ENCODE measurements around the gene WNT2B. TPM values are rescaled to one million over a fixed set of nuclear protein-coding genes. Genes with fewer than 3 reads are reported as not detected.

WNT2B gene
- polyA plus RNA-seq, 1 of the 3 experiments (the other 2 are of a cell fraction): 4.3 TPM

DNA sequence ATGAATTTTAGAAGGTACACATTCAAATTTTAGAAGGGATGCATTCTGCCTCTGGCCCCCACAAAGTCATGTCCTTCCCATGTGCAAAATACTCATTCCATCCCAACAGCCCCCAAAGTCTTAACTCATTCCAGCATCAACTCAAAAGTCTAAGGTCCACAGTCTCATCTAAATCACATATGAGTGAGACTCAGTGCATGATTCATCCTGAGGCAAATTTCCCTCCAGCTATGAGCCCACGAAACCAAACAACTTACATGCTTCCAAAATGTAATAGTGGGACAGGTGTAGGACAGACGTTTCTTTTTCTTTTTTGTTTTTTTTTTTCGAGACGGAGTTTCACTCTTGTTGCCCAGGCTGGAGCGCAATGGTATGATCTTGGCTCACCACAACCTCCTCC is 12.5 kb upstream of the WNT2B start:
- no peak overlapping the region for H3K4me2 ChIP-seq
- no peaks in the 10 kb centered on the region for H3K9me3 ChIP-seq
- H3K4me1 ChIP-seq (ENCODE audit: control insufficient read depth in 1 of 2, insufficient read depth in 2 of 2, low read depth in 1 of 2, low read length in 1 of 2): no peaks in the 10 kb centered on the region
- DNase-seq: no peak
- no peak overlapping the region for H3K27ac ChIP-seq (ENCODE audit: low read depth in 2 of 2, low read length in 1 of 2)
- no peak overlapping the region for H3K9ac ChIP-seq
- 74% methylated on average over 5 of the region's 5 CpGs for WGBS (ENCODE audit: low lambda C conversion rate)
- H3K9me2 ChIP-seq: no peaks in the 10 kb centered on the region
- no peak overlapping the region for H3K4me3 ChIP-seq (ENCODE audit: low read depth in 2 of 2, low read length in 1 of 2)
- no peaks in the 10 kb centered on the region for H3K27me3 ChIP-seq (ENCODE audit: insufficient read depth)
- no peaks in the 10 kb centered on the region for H4K20me1 ChIP-seq (ENCODE audit: insufficient read depth)
- H3K36me3 ChIP-seq (replicated peaks in 1 of 2; ENCODE audit: control insufficient read depth in 1 of 2, insufficient read depth in 2 of 2, low read length in 1 of 2): no peaks in the 10 kb centered on the region
- no peaks in the 10 kb centered on the region for H3F3A ChIP-seq (replicated peaks; ENCODE audit: insufficient read depth)
- no peak overlapping the region for H2AFZ ChIP-seq (ENCODE audit: low read depth)
- POLR2A ChIA-PET: no interaction called here
- no peaks in the 10 kb centered on the region for H3K79me2 ChIP-seq (ENCODE audit: insufficient read depth)
- CTCF ChIA-PET: interaction anchor here (1.1 kb wide), 1 partner anchor 8 kb away, joined by 3 read pairs; no protein-coding TSS in a partner anchor
- peak; percentile 23; the same call in 1 of the 2 replicates for TF ChIP-seq FOSL2 (IDR thresholded peaks at IDR 0.05; ENCODE audit: borderline replicate concordance, low read depth)
- TF ChIP-seq, protein P1, sequence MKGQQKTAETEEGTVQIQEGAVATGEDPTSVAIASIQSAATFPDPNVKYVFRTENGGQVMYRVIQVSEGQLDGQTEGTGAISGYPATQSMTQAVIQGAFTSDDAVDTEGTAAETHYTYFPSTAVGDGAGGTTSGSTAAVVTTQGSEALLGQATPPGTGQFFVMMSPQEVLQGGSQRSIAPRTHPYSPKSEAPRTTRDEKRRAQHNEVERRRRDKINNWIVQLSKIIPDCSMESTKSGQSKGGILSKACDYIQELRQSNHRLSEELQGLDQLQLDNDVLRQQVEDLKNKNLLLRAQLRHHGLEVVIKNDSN (IDR thresholded peaks at IDR 0.05; ENCODE audit: borderline replicate concordance, low read depth): no peak

DNA sequence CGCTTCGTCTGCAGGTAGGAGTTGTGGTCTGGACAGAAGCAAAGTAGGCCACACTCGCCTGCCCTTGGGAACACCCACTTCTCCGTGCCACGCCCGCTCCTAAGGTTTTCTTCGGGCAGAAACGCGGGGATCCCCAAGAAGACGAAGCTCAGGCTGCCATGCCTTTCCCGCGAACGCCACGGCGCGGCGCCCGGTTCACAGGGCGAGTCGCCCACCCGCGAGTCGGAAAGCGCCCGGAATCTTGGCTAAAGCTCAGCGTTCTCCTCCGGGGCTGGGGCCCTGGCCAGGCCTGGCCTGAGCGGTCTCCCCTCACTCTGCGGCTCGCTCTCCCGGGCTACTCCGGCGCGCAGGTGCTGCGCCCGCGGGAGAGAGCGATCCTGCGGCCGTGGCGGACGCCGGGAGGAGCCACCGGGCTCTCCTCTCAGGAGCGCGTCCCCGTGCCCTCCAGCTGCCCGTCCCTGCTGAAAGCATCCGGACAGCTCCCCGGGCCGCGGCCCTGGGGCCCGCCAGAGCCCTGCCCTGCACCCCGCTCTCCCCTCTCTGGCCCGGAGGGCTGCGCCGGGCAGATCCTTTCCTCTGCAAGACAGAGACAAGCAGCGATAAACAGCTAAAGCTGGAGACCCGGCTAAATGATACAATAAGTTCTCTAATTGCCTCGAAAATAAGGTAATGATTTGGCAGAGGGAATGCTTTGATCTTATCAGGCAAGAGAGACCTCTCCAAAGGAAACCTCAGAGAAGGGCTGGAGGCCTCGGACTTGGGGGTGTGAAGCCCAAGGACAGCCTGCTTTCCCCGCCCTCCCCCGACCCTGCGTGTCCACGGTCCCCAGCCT is 6.7 kb upstream of the WNT2B start:
- H3K4me2 ChIP-seq: peak overlapping the region; percentile 85
- peak overlapping the region; percentile 92 for H2AFZ ChIP-seq (ENCODE audit: low read depth)
- peak overlapping the region; percentile 27; the same call in 1 of the 2 replicates for H3K9ac ChIP-seq
- peak overlapping the region; percentile 53 to 60 for H3K4me3 ChIP-seq (ENCODE audit: low read depth in 2 of 2, low read length in 1 of 2)
- CTCF ChIA-PET: interaction anchor here (0.6 to 3.9 kb wide), 48 partner anchors 8 to 301 kb away, joined by 3 to 47 read pairs (median 4); partner anchors contain the start of genes MOV10, PPM1J and RHOC
- H3K79me2 ChIP-seq (ENCODE audit: insufficient read depth): no peaks in the 10 kb centered on the region
- DNase-seq: peak; percentile 85
- no peaks in the 10 kb centered on the region for H3F3A ChIP-seq (replicated peaks; ENCODE audit: insufficient read depth)
- POLR2A ChIA-PET: interaction anchor here (0.9 to 1.4 kb wide), 3 partner anchors 13 to 173 kb away, joined by 3 to 7 read pairs (median 3); partner anchors contain the start of genes MOV10 and ST7L
- H4K20me1 ChIP-seq (ENCODE audit: insufficient read depth): no peaks in the 10 kb centered on the region
- H3K27me3 ChIP-seq (ENCODE audit: insufficient read depth): no peaks in the 10 kb centered on the region
- peaks cover 0 to 10% of the 10 kb centered on the region in 2 experiments; a peak in 1 of 4 replicates for H3K4me1 ChIP-seq (ENCODE audit: control insufficient read depth in 1 of 2, insufficient read depth in 2 of 2, low read depth in 1 of 2, low read length in 1 of 2)
- WGBS (ENCODE audit: low lambda C conversion rate): 10% methylated on average over 30 of the region's 65 CpGs
- H3K27ac ChIP-seq (ENCODE audit: low read depth in 2 of 2, low read length in 1 of 2): no peak overlapping the region
- no peaks in the 10 kb centered on the region for H3K36me3 ChIP-seq (replicated peaks in 1 of 2; ENCODE audit: control insufficient read depth in 1 of 2, insufficient read depth in 2 of 2, low read length in 1 of 2)
- H3K9me3 ChIP-seq: no peaks in the 10 kb centered on the region
- H3K9me2 ChIP-seq: no peaks in the 10 kb centered on the region
- TF ChIP-seq YY1 (IDR thresholded peaks at IDR 0.05; ENCODE audit: low read depth) (0 out of 2 replicates have a peak, but pooled peaks have one; percentile 30), TCF12 (IDR thresholded peaks at IDR 0.05) (no peak; the same call in 1 of the 2 replicates), RAD21 (IDR thresholded peaks at IDR 0.05; ENCODE audit: low read length) (peak; percentile 70), SMC3 (IDR thresholded peaks at IDR 0.05; ENCODE audit: low read depth, low read length) (peak; percentile 85), EP300 (IDR thresholded peaks at IDR 0.05; ENCODE audit: borderline replicate concordance in 1 of 2, low read depth in 1 of 2, low read length in 1 of 2) (no peak), GABPA (IDR thresholded peaks at IDR 0.05; ENCODE audit: low read depth) (no peak), EZH2phosphoT487 (IDR thresholded peaks at IDR 0.05; ENCODE audit: borderline replicate concordance, low read depth) (no peak), FOXJ3 (CRISPR knock-in tag; IDR thresholded peaks at IDR 0.05) (no peak), SIN3A (IDR thresholded peaks at IDR 0.05; ENCODE audit: borderline replicate concordance, low read depth, low read length) (no peak)
- TF ChIP-seq, protein P2, sequence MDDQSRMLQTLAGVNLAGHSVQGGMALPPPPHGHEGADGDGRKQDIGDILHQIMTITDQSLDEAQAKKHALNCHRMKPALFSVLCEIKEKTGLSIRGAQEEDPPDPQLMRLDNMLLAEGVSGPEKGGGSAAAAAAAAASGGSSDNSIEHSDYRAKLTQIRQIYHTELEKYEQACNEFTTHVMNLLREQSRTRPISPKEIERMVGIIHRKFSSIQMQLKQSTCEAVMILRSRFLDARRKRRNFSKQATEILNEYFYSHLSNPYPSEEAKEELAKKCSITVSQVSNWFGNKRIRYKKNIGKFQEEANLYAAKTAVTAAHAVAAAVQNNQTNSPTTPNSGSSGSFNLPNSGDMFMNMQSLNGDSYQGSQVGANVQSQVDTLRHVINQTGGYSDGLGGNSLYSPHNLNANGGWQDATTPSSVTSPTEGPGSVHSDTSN (IDR thresholded peaks at IDR 0.05): no peak
- TF ChIP-seq, protein P1 (IDR thresholded peaks at IDR 0.05; ENCODE audit: borderline replicate concordance, low read depth): no peak
- TF ChIP-seq, protein P3, sequence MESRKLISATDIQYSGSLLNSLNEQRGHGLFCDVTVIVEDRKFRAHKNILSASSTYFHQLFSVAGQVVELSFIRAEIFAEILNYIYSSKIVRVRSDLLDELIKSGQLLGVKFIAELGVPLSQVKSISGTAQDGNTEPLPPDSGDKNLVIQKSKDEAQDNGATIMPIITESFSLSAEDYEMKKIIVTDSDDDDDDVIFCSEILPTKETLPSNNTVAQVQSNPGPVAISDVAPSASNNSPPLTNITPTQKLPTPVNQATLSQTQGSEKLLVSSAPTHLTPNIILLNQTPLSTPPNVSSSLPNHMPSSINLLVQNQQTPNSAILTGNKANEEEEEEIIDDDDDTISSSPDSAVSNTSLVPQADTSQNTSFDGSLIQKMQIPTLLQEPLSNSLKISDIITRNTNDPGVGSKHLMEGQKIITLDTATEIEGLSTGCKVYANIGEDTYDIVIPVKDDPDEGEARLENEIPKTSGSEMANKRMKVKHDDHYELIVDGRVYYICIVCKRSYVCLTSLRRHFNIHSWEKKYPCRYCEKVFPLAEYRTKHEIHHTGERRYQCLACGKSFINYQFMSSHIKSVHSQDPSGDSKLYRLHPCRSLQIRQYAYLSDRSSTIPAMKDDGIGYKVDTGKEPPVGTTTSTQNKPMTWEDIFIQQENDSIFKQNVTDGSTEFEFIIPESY (IDR thresholded peaks at IDR 0.05; ENCODE audit: borderline replicate concordance, low read depth): no peak
- TF ChIP-seq, protein P4, sequence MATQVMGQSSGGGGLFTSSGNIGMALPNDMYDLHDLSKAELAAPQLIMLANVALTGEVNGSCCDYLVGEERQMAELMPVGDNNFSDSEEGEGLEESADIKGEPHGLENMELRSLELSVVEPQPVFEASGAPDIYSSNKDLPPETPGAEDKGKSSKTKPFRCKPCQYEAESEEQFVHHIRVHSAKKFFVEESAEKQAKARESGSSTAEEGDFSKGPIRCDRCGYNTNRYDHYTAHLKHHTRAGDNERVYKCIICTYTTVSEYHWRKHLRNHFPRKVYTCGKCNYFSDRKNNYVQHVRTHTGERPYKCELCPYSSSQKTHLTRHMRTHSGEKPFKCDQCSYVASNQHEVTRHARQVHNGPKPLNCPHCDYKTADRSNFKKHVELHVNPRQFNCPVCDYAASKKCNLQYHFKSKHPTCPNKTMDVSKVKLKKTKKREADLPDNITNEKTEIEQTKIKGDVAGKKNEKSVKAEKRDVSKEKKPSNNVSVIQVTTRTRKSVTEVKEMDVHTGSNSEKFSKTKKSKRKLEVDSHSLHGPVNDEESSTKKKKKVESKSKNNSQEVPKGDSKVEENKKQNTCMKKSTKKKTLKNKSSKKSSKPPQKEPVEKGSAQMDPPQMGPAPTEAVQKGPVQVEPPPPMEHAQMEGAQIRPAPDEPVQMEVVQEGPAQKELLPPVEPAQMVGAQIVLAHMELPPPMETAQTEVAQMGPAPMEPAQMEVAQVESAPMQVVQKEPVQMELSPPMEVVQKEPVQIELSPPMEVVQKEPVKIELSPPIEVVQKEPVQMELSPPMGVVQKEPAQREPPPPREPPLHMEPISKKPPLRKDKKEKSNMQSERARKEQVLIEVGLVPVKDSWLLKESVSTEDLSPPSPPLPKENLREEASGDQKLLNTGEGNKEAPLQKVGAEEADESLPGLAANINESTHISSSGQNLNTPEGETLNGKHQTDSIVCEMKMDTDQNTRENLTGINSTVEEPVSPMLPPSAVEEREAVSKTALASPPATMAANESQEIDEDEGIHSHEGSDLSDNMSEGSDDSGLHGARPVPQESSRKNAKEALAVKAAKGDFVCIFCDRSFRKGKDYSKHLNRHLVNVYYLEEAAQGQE (IDR thresholded peaks at IDR 0.05; ENCODE audit: low read depth, low read length): peak; percentile 88
